Measurements from ENCODE around the gene RHOH. TPM values are rescaled to one million over a fixed set of nuclear protein-coding genes. Genes with fewer than 3 reads are reported as not detected.

RHOH gene
- total RNA-seq, 1 experiment from 2014 or later: not detected

DNA sequence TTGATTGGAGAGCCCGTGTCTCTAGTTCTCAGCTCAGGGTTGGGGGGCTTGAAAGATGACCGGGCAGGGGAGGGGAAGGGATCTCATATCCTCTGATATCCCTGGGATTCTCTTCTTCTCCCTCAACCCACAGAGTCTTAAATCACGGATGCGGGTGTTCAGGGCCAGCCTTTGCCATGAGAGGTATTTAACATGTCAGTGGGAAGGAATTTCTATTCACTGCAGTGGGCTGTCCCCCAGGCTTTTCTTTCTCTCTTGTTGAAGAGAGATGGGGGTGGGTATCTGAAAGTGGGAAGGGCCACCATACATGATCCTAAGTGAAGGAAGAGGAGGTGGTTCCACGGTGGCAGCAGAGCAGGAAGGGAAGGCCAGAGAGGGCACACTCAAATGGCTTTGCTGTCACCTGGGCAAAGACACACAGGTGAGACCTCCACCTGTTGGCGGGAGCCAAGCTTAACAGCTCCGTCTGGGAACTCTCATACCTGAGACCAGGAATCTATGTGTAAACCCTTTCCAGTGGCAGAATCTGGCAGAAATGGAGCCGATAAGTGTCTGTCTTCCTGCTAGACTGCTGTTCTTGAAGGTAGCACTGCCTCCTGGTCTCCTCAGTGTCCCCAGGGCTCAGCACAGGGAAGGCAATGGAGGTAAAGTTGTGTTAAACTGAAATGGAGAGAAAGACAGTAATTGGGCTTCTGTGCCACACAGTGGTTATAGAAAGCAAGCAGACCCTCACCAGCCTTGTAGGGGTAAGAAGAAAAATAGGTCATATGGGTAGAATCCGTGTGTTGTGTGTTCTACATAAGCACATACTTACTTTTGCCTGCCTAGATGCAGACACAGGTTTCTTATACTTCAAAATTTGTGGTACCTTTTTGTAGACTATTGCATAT is 49.4 kb downstream of the RHOH start:
- no peaks in the 10 kb centered on the region for H3K36me3 Mint-ChIP-seq (ENCODE audit: insufficient read depth, unreplicated experiment)
- BruUV-seq (replicated peaks): no TSS peak
- H3K4me3 Mint-ChIP-seq (ENCODE audit: unreplicated experiment): no peak overlapping the region
- CTCF ChIA-PET: interaction anchor here (0.5 to 0.6 kb wide), 2 partner anchors 26 to 638 kb away, joined by 3 read pairs; no protein-coding TSS in a partner anchor
- TF ChIP-seq, protein P1, sequence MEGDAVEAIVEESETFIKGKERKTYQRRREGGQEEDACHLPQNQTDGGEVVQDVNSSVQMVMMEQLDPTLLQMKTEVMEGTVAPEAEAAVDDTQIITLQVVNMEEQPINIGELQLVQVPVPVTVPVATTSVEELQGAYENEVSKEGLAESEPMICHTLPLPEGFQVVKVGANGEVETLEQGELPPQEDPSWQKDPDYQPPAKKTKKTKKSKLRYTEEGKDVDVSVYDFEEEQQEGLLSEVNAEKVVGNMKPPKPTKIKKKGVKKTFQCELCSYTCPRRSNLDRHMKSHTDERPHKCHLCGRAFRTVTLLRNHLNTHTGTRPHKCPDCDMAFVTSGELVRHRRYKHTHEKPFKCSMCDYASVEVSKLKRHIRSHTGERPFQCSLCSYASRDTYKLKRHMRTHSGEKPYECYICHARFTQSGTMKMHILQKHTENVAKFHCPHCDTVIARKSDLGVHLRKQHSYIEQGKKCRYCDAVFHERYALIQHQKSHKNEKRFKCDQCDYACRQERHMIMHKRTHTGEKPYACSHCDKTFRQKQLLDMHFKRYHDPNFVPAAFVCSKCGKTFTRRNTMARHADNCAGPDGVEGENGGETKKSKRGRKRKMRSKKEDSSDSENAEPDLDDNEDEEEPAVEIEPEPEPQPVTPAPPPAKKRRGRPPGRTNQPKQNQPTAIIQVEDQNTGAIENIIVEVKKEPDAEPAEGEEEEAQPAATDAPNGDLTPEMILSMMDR (IDR thresholded peaks at IDR 0.05; ENCODE audit: unreplicated experiment): no peak
- intact Hi-C loops (cut with micrococcal nuclease): no loop called here
- no peaks in the 10 kb centered on the region for H3K9me3 Mint-ChIP-seq (ENCODE audit: unreplicated experiment)
- no peaks in the 10 kb centered on the region for H3K27me3 Mint-ChIP-seq (ENCODE audit: insufficient read depth, unreplicated experiment)
- DNase-seq (ENCODE audit: unreplicated experiment): no peak
- H3K27ac Mint-ChIP-seq (ENCODE audit: low read depth, unreplicated experiment): no peak overlapping the region
- H3K4me1 Mint-ChIP-seq (ENCODE audit: insufficient read depth, unreplicated experiment): peaks cover 2% of the 10 kb centered on the region
- POLR2A ChIA-PET: interaction anchor here (0.6 kb wide), 1 partner anchor 196 kb away, joined by 3 read pairs; no protein-coding TSS in a partner anchor

DNA sequence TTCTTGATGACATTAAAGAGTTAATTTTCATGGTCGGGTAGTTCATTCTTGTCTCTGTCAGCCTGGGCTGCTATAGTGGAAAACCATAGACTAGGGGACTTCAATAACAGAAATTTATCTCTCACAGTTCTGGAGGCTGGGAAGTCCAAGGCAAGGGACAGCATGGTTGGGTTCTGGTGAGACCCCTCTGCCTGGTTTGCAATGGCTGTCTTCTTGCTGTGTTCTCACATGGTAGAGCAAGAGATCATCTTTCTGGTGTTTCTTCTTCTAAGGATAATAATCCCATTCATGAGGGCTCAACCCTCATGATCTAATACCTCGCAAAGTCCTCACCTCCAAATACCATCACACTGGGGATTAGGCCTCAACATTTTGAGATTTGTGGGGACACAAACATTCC is 50.1 kb downstream of the RHOH start:
- TF ChIP-seq, protein P1 (IDR thresholded peaks at IDR 0.05; ENCODE audit: unreplicated experiment): no peak
- no peak for DNase-seq (ENCODE audit: unreplicated experiment)
- ChIA-PET CTCF (no interaction called here), POLR2A (no interaction called here)
- no peak overlapping the region for H3K27ac Mint-ChIP-seq (ENCODE audit: low read depth, unreplicated experiment)
- intact Hi-C loops (cut with micrococcal nuclease): no loop called here
- H3K36me3 Mint-ChIP-seq (ENCODE audit: insufficient read depth, unreplicated experiment): no peaks in the 10 kb centered on the region
- no peak overlapping the region for H3K4me3 Mint-ChIP-seq (ENCODE audit: unreplicated experiment)
- no peaks in the 10 kb centered on the region for H3K9me3 Mint-ChIP-seq (ENCODE audit: unreplicated experiment)
- H3K27me3 Mint-ChIP-seq (ENCODE audit: insufficient read depth, unreplicated experiment): no peaks in the 10 kb centered on the region
- no TSS peak for BruUV-seq (replicated peaks)
- H3K4me1 Mint-ChIP-seq (ENCODE audit: insufficient read depth, unreplicated experiment): peaks cover 8% of the 10 kb centered on the region

DNA sequence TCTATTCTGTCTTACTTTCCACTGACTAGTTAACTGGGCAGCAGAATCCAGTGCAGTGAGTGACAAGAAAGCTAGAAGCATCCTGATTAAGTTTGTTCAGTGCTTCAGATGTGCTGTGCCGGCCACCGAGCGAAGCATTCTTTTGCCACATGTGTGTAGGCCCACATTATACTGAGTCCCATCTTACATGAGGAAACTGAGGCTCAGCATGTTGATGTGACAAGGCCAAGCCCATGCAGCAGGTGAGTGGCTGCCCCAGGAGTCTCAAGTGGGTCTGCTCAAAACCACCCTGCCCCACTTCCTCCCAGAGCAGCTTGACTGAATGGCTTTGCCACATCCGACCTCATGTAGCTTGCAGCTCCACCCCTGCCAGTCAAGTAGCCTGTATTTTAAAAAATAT is 50.5 kb downstream of the RHOH start:
- DNase-seq (ENCODE audit: unreplicated experiment): no peak
- Mint-ChIP-seq H3K27me3 (ENCODE audit: insufficient read depth, unreplicated experiment) (no peaks in the 10 kb centered on the region), H3K9me3 (ENCODE audit: unreplicated experiment) (no peaks in the 10 kb centered on the region), H3K4me1 (ENCODE audit: insufficient read depth, unreplicated experiment) (peaks cover 8% of the 10 kb centered on the region), H3K4me3 (ENCODE audit: unreplicated experiment) (no peak overlapping the region), H3K27ac (ENCODE audit: low read depth, unreplicated experiment) (no peak overlapping the region), H3K36me3 (ENCODE audit: insufficient read depth, unreplicated experiment) (no peaks in the 10 kb centered on the region)
- ChIA-PET POLR2A (no interaction called here), CTCF (no interaction called here)
- TF ChIP-seq, protein P1 (IDR thresholded peaks at IDR 0.05; ENCODE audit: unreplicated experiment): no peak
- intact Hi-C loops (cut with micrococcal nuclease): no loop called here
- BruUV-seq (replicated peaks): no TSS peak

DNA sequence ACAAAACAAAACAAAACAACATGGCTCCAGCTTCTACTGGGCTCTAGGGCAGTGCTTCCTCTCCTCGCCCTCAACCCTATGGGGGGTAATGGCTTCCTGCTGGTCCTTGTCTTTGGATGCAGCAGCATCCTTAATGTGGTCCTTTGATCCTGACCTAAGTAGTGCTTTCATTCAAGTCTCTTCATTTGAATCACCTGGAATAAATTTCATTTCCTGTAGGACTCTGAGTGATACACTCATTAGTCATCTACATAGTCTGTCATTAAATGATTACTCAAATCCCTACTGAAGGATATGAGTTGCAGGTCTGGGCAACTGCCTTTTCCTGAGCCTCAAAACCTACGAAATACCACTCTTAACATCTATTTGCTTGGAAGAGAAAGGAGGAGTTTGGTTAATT is 54.5 kb downstream of the RHOH start:
- Mint-ChIP-seq H3K9me3 (ENCODE audit: unreplicated experiment) (no peaks in the 10 kb centered on the region), H3K27me3 (ENCODE audit: insufficient read depth, unreplicated experiment) (no peaks in the 10 kb centered on the region), H3K4me3 (ENCODE audit: unreplicated experiment) (no peak overlapping the region), H3K4me1 (ENCODE audit: insufficient read depth, unreplicated experiment) (peaks cover 37% of the 10 kb centered on the region), H3K27ac (ENCODE audit: low read depth, unreplicated experiment) (peak overlapping the region; percentile 85), H3K36me3 (ENCODE audit: insufficient read depth, unreplicated experiment) (peaks cover 6% of the 10 kb centered on the region)
- CTCF ChIA-PET: interaction anchor here (0.6 to 1.4 kb wide), 3 partner anchors 66 to 74 kb away, joined by 3 read pairs; no protein-coding TSS in a partner anchor
- no TSS peak for BruUV-seq (replicated peaks)
- TF ChIP-seq, protein P1 (IDR thresholded peaks at IDR 0.05; ENCODE audit: unreplicated experiment): no peak
- intact Hi-C loops (cut with micrococcal nuclease): no loop called here
- POLR2A ChIA-PET: interaction anchor here (0.6 to 1.4 kb wide), 5 partner anchors 19 to 721 kb away, joined by 3 read pairs; no protein-coding TSS in a partner anchor
- peak; percentile 73 for DNase-seq (ENCODE audit: unreplicated experiment)

Measured in MCF 10A (cell line).